ENCODE data around the gene TENM4.
"Not testable (repeated sequence)": the region's sequence is repeated elsewhere in the genome, so short reads cannot be mapped to it uniquely, and the experiment has no call there.

Gene TENM4

DNA sequence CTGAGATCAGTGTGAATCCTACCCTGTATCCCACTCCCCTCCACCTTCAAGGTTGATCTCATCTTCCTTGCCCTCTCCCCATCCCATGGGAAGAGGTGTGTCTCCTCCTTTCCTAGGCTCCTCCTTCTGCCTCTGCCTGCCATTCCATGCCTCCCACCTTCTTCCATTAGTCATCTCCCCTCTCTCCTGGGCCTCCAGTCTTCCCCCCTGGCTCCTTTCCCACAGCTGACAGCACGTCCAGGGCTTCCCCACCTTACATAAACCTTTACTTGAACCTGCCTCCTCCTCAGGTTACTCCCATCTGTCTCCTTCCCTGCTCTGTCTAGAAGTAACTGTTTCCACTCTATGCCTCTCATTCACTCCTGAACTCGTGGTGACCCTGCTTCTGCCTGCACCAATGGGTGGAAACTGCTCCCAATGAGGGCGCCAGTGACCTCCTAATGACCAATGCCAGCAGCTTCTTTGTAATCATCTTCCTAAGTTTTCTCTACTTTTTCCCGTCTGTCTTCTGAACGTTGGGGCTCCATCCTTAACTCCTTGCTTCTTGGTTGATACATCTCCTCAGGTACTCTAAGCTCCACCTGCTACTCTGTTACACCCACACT lies 599.3 kb downstream of the TENM4 start:
- DNase-seq (ENCODE audit: low spot score), result no peak

GRCh38 chr11:78840623-78841022 lies 600.2 kb downstream of the TENM4 start:
- DNase-seq (ENCODE audit: low spot score), result peak; percentile 62

- DNase-seq (ENCODE audit: low spot score), result peak; percentile 66
These were observed 600.6 kb downstream of the TENM4 start for GRCh38 chr11:78840200-78840599.

- no peak for DNase-seq (ENCODE audit: low spot score)
These were observed 602.4 kb downstream of the TENM4 start for GRCh38 chr11:78838417-78838816.

DNA sequence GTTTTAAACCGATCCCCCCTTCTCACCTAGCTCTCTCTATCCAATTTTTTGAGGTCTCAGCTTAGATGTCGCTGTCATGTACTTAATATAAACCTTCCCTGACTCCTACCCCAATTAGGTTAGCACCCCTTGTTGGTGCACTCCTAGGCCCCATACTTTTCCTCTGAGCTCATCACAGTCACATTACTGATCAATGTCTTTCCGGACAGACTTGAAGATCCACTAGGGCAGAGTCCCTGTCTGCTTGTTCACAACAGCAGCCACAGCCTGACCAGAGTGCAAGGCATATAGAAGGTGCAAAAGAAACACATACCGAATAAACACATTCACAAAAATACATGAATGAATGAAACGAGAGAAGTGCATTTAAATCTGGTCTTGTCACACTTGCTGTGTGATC lies 605.2 kb downstream of the TENM4 start:
- no peak for DNase-seq (ENCODE audit: low spot score)

GRCh38 chr11:78834886-78835285 lies 605.9 kb downstream of the TENM4 start:
- DNase-seq (ENCODE audit: low spot score), result no peak

- no peak for DNase-seq (ENCODE audit: low spot score)
These were observed 607.6 kb downstream of the TENM4 start for GRCh38 chr11:78833237-78833636.

DNA sequence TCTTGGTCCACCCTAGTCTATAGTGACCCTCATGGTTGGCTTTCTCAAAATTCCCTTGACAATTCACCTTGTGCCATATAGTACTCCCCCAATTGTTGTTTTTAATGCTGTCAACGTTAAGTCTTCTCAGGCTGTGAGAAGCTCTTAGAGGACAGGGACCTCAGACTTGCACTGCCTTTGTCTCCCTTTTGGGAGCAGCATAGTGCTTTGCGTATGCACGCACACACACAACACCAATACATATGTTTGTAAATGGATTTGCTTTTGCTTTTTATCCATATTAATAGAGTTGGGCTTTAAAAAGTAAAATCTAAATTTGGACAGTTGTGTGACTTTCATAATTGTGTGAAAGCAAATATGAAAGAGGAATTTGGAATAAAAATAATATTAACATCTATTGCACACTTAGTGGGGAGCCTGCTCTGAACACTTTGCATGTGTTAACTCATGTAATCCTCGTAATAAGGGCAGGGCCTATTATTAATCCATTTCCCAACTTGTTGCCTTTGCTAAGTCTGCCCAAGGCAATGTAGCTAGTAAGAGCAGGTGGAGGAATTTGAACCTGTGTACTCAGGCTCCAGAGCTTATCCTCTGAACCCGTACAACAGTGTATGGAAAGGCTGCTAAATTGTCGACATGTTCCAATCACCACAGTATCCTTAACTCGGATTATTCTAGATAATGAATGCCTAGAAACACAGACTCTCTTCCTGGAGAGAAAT lies 608.4 kb downstream of the TENM4 start:
- DNase-seq (ENCODE audit: low spot score), result no peak

GRCh38 chr11:78831571-78831970 lies 609.3 kb downstream of the TENM4 start:
- DNase-seq (ENCODE audit: low spot score), result no peak

GRCh38 chr11:78830277-78830819 lies 610.5 kb downstream of the TENM4 start:
- no peak for DNase-seq (ENCODE audit: low spot score)

DNA sequence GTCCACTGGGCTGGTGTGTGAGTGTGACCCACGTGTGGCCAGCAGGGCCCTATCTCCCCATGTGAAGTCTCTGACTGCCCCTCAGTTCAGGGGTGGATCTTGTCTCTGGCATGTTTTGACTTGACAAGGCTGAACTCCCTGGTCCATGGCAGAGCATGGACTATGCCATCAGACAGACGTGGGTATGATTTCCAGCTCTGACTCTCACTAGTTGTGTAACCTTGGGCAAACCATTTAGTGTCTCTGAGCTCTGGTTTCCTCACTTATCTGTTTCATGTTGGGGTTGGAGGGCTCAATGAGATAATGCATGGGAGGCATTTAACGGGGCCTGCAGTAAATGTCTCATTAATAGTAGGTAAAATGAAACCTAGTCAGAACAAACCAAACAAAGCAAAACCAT lies 611.7 kb downstream of the TENM4 start:
- no peak for DNase-seq (ENCODE audit: low spot score)

- no peak for DNase-seq (ENCODE audit: low spot score)
These were observed 612.2 kb downstream of the TENM4 start for GRCh38 chr11:78828676-78829075.

DNA sequence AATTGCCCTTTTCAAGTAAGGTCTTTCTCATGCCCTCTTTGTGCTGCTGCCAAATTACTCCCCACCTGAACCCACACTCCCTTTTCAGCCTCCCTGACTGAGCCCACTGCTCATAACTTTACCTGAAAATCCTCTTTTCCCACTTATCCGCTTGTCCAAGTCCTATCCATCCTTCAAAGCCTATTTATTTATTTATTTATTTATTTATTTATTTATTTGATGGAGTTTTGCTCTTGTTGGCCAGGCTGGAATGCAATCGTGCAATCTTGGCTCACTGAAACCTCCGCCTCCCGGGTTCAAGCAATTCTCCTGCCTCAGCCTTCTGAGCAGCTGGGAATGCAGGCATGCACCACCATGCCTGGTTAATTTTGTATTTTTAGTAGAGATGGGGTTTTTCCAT lies 613.5 kb downstream of the TENM4 start:
- DNase-seq (ENCODE audit: low spot score), result not testable (repeated sequence)

- no peak for DNase-seq (ENCODE audit: low spot score)
These were observed 615.2 kb downstream of the TENM4 start for GRCh38 chr11:78825591-78826020.

DNA sequence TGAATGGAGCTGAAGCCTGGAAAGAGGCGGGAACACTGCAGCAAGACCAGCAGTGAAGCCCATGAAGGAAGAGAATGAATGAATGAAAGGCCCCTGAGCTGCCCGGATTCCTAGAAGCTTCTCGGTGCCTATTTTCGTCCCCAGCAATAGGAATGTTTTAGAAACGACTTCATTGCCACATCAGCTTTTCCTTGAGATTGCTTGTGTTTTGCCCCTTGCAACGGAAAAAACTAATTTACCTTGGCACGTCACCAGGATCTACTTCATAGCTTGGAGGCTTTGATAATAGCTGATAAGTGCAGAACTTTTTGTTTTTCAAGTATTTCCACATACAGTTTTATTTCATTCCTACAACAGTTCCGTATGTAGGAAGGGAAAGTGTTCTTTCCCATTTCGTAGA lies 617.2 kb downstream of the TENM4 start:
- no peak for DNase-seq (ENCODE audit: low spot score)

- no peak for DNase-seq (ENCODE audit: low spot score)
These were observed 617.9 kb downstream of the TENM4 start for GRCh38 chr11:78822931-78823423.

DNA sequence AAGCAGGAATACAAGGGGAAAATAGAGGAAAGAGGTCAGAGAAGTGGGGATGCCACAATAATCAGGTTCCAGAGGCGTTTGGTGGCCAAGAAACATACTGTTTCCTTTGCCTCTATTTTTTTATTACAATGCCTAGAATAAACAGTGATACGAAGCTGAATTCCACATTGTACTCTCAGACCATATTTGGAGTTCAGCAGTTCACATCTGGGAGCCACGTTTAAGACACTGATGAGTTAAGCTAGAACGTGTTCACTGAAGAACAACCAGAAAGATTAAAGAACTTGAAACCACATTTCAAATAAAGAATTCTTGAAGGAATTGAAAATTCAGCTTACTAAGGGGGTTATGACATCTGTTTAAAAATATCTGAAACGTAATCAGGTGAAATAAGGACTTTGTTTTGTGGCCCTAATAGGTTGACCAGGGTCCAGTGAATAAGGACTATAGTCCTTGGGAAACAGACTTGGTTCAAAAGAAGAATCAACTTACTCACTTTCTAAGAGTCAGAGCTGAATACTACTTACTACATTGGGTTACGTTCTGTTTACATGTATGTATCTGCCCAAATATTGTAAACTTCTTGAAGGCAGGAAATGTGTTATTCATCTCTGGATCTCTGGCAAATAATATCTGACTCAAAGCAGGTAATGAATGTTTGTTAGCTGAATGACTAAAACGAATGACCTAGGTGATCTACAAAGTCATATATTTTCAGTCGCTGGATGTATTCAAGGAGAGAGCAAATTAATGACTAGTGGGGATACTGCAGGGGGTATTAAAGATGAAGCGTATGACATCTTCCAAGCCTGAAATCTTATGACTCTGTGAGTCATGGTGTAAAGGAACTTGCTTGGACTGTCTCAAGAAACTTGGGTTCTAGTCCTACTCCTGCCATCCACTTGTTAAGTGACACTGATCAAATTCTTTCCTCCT lies 619.2 kb downstream of the TENM4 start:
- DNase-seq (ENCODE audit: low spot score), result peak; percentile 27

GRCh38 chr11:78820741-78821140 lies 620.1 kb downstream of the TENM4 start:
- no peak for DNase-seq (ENCODE audit: low spot score)

- DNase-seq (ENCODE audit: low spot score), result no peak
These were observed 622.6 kb downstream of the TENM4 start for GRCh38 chr11:78818201-78818600.

DNA sequence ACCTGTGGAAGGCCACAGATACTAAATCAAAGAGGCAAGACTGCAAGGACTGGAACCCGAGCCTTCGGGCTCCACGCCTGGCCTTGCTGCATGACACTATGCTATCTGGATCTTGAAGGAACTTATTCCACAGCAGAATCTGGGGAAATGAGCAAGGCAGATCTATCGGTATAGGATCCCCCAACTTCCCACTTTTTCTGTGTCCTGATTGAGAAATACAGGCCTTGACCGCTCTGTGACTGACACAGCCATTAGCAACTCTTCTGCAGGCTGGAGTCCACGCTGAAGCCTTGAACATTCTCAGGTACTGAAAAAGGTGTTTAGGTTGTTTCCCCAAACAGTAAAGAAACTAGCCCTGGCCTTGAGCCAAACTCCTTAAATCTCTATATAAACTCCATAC lies 625.0 kb downstream of the TENM4 start:
- DNase-seq (ENCODE audit: low spot score), result no peak

DNA sequence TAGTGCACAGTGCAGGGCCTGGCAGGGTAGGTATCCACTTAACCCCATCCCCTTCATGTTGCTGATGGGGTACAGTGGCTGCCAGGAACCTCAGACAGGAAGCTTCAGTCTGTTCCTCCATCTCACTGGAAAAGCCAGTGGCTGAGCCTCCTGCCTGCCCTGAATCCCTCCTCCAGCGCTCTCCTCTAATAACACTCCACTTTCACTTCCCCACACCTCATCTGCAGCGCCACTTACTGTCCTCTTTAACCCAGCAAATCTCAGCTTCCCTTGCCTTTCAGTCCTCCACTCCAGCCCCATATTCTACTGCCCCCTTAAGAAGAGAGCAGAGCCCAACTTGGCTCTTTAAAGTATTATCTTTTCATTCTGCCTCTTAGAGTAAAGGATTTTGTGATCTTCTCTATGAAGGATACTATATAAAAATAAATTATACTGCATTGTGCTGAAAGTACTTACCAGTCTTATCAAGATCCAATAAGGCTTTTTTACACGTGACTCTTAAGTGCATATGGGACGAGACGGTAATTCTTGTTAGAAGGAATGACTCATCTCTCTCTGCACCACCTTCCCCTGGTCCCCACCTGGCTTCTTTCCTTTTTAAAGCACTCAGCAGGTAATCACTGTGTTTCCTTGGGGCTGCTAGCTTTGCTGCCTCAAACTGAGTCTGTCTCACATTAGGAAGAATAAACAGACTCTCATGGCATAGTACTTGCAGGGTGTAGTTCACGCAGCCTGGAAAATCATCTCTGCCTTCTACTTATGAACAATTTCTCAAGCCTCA lies 628.1 kb downstream of the TENM4 start:
- DNase-seq (ENCODE audit: low spot score), result no peak
